HEK293 (cell line): ENCODE results near the gene NEGR1.

Experiments
- CTCF ChIA-PET: fragments of 350-600 bp; formaldehyde crosslinking; extraction: SDS; loops from one replicate; lab custom pipeline; 2021; ENCODE audit warnings: antibody characterized with exemption; lab: Yijun Ruan, JAX
- POLR2A ChIA-PET: fragments of 300-600 bp; formaldehyde crosslinking; extraction: SDS; loops from one replicate; lab custom pipeline; 2020; ENCODE audit warnings: antibody characterized with exemption, inconsistent platforms; lab: Yijun Ruan, JAX
- H3K27ac ChIP-seq: fragments of 200-500 bp; sonication (Bioruptor generic); 2 replicates; pipeline ENCODE4 v1.5.1; 2014; ENCODE audit warnings: low read depth, low read length, control low read depth, inconsistent platforms; ENCODE audit errors: extremely low read depth
- H3K36me3 ChIP-seq, 2 experiments: fragments of 200-500 bp in 1 of 2; sonication (Bioruptor generic) in 1 of 2; 1 replicate in 1 of 2; 2 replicates in 1 of 2; pipeline ENCODE4 v1.5.1; 2014 to 2017; ENCODE audit warnings: inconsistent platforms in 2 of 2, low read length in 2 of 2; ENCODE audit not compliant: control insufficient read depth in 2 of 2, insufficient read depth in 1 of 2
- H3K4me1 ChIP-seq: fragments of 200-500 bp; sonication (Bioruptor generic); 2 replicates; pipeline ENCODE4 v1.5.1; 2014; ENCODE audit warnings: mild to moderate bottlenecking, low read length, inconsistent platforms; ENCODE audit not compliant: control insufficient read depth, insufficient read depth
- H3K4me3 ChIP-seq: 2 replicates; pipeline ENCODE4 v1.5.1; 2011; ENCODE audit warnings: low read depth, mild to moderate bottlenecking, control low read depth, low read length, moderate library complexity
- H3K9me3 ChIP-seq: fragments of 200-500 bp; sonication (Bioruptor generic); 2 replicates; pipeline ENCODE4 v1.5.1; 2014; ENCODE audit warnings: low read depth, low read length, inconsistent platforms; ENCODE audit not compliant: control insufficient read depth, insufficient read depth
- GLIS1 ChIP-seq: fragments of 450-650 bp; formaldehyde crosslinking; IDR thresholded peaks from 2 replicates; pipeline ENCODE4 v1.5.1; 2016; ENCODE audit warnings: missing biosample characterization, missing genetic modification characterization
- MYNN ChIP-seq: fragments of 450-650 bp; formaldehyde crosslinking; IDR thresholded peaks from 2 replicates; pipeline ENCODE4 v1.5.1; 2016; ENCODE audit warnings: missing biosample characterization, missing genetic modification characterization, borderline replicate concordance
- REPIN1 ChIP-seq: fragments of 450-650 bp; formaldehyde crosslinking; IDR thresholded peaks from 2 replicates; pipeline ENCODE4 v1.5.1; 2017; ENCODE audit warnings: missing biosample characterization, missing genetic modification characterization, low read depth
- SP7 ChIP-seq: fragments of 450-650 bp; formaldehyde crosslinking; IDR thresholded peaks from 2 replicates; pipeline ENCODE4 v1.5.1; 2016; ENCODE audit warnings: missing biosample characterization, missing genetic modification characterization
- ZBTB20 ChIP-seq: fragments of 450-650 bp; formaldehyde crosslinking; IDR thresholded peaks from 2 replicates; pipeline ENCODE4 v1.5.1; 2016; ENCODE audit warnings: missing biosample characterization, missing genetic modification characterization
- ZBTB21 ChIP-seq: fragments of 450-650 bp; formaldehyde crosslinking; IDR thresholded peaks from 2 replicates; pipeline ENCODE4 v1.5.1; 2017; ENCODE audit warnings: missing biosample characterization, missing genetic modification characterization
- ZFP37 ChIP-seq: fragments of 450-650 bp; formaldehyde crosslinking; IDR thresholded peaks from 2 replicates; pipeline ENCODE4 v1.5.1; 2016; ENCODE audit warnings: missing biosample characterization, missing genetic modification characterization
- ZNF132 ChIP-seq: fragments of 450-650 bp; formaldehyde crosslinking; IDR thresholded peaks from 2 replicates; pipeline ENCODE4 v1.5.1; 2017; ENCODE audit warnings: missing biosample characterization, missing genetic modification characterization, borderline replicate concordance
- ZNF16 ChIP-seq: fragments of 450-650 bp; formaldehyde crosslinking; IDR thresholded peaks from 2 replicates; pipeline ENCODE4 v1.5.1; 2016; ENCODE audit warnings: low read depth, missing biosample characterization, missing genetic modification characterization
- ZNF175 ChIP-seq: fragments of 450-650 bp; formaldehyde crosslinking; IDR thresholded peaks from 2 replicates; pipeline ENCODE4 v1.5.1; 2016; ENCODE audit warnings: missing biosample characterization, missing genetic modification characterization
- ZNF2 ChIP-seq: fragments of 450-650 bp; formaldehyde crosslinking; IDR thresholded peaks from 2 replicates; pipeline ENCODE4 v1.5.1; 2016; ENCODE audit warnings: missing biosample characterization, missing genetic modification characterization
- ZNF248 ChIP-seq: fragments of 450-650 bp; formaldehyde crosslinking; IDR thresholded peaks from 2 replicates; pipeline ENCODE4 v1.5.1; 2017; ENCODE audit warnings: missing biosample characterization, missing genetic modification characterization
- ZNF292 ChIP-seq: fragments of 450-650 bp; formaldehyde crosslinking; IDR thresholded peaks from 2 replicates; pipeline ENCODE4 v1.5.1; 2016; ENCODE audit warnings: low read depth, missing biosample characterization, missing genetic modification characterization, borderline replicate concordance
- ZNF529 ChIP-seq: fragments of 450-650 bp; formaldehyde crosslinking; IDR thresholded peaks from 2 replicates; pipeline ENCODE4 v1.5.1; 2017; ENCODE audit warnings: missing genetic modification characterization, missing biosample characterization; ENCODE audit not compliant: insufficient replicate concordance
- ZNF623 ChIP-seq: fragments of 450-650 bp; formaldehyde crosslinking; IDR thresholded peaks from 2 replicates; pipeline ENCODE4 v1.5.1; 2016; ENCODE audit warnings: missing biosample characterization, missing genetic modification characterization
- ZNF707 ChIP-seq: fragments of 450-650 bp; formaldehyde crosslinking; IDR thresholded peaks from 2 replicates; pipeline ENCODE4 v1.5.1; 2016; ENCODE audit warnings: missing biosample characterization, missing genetic modification characterization
- ZSCAN30 ChIP-seq: fragments of 450-650 bp; IDR thresholded peaks from 2 replicates; pipeline ENCODE4 v1.5.1; 2018; ENCODE audit warnings: missing biosample characterization, mild to moderate bottlenecking, missing genetic modification characterization, moderate library complexity
- TF ChIP-seq, protein P1 (sequence below): fragments of 450-650 bp; formaldehyde crosslinking; optimal IDR thresholded peaks from 2 replicates; pipeline ENCODE3; 2016; ENCODE audit warnings: missing biosample characterization, mild to moderate bottlenecking, missing genetic modification characterization
- TF ChIP-seq, protein P2 (sequence below): fragments of 450-650 bp; formaldehyde crosslinking; IDR thresholded peaks from 2 replicates; pipeline ENCODE4 v1.5.1; 2016; ENCODE audit warnings: missing biosample characterization, missing genetic modification characterization, borderline replicate concordance
- TF ChIP-seq, protein P3 (sequence below): fragments of 450-650 bp; formaldehyde crosslinking; IDR thresholded peaks from 2 replicates; pipeline ENCODE4 v1.5.1; 2016; ENCODE audit warnings: missing biosample characterization, missing genetic modification characterization
- TF ChIP-seq, protein P4 (sequence below): fragments of 450-650 bp; IDR thresholded peaks from 2 replicates; pipeline ENCODE4 v1.5.1; 2018; ENCODE audit warnings: missing biosample characterization, missing genetic modification characterization

NEGR1 gene

DNA sequence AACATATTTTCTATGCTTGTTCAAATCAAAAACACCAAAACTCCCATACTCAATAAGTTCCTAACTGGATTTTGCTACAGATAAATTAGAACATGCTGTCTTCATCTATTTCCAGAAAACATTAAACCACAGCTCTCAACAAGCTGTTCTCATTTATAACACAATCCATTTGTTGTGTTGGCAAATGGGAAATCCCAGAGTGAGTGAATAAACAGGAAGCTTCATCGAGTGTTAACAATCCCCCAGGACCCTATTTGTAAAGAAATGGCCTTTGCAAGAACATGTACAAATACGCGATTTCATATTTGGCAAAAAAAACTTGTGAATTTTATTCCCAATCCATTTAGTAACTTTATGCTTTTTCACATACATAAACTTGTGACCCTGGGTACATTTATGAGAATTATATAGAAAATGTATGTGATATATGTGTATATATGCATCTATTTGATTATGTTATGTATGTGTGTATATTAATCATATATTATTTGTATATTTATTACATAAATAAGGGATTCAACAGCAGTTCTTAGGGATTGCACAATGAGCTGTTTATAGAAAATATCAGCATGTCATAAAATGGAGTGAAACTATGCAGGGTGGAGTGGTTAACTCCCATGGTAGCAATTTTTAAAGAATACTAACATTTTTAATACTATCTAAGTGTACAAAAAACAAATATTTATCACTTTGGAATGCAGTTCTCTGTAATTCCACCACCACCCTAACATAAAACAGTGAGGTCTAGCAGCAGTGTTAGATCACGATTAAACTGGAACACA is 160.0 kb downstream of the NEGR1 start:
- POLR2A ChIA-PET: no interaction called here
- CTCF ChIA-PET: no interaction called here
- Histone ChIP-seq H3K4me1 (no peaks in the 10 kb centered on the region), H3K27ac (no peak overlapping the region), H3K4me3 (no peak overlapping the region), H3K9me3 (no peaks in the 10 kb centered on the region), H3K36me3 (no peaks in the 10 kb centered on the region)
- TF ChIP-seq ZBTB21 (tag by site-specific recombination) (no peak), ZSCAN30 (no peak), ZBTB20 (no peak), ZNF248 (tag by site-specific recombination) (no peak), ZNF16 (tag by site-specific recombination) (no peak), ZNF292 (tag by site-specific recombination) (no peak)
- TF ChIP-seq, protein P1, sequence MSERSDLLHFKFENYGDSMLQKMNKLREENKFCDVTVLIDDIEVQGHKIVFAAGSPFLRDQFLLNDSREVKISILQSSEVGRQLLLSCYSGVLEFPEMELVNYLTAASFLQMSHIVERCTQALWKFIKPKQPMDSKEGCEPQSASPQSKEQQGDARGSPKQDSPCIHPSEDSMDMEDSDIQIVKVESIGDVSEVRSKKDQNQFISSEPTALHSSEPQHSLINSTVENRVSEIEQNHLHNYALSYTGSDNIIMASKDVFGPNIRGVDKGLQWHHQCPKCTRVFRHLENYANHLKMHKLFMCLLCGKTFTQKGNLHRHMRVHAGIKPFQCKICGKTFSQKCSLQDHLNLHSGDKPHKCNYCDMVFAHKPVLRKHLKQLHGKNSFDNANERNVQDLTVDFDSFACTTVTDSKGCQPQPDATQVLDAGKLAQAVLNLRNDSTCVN: no peak

DNA sequence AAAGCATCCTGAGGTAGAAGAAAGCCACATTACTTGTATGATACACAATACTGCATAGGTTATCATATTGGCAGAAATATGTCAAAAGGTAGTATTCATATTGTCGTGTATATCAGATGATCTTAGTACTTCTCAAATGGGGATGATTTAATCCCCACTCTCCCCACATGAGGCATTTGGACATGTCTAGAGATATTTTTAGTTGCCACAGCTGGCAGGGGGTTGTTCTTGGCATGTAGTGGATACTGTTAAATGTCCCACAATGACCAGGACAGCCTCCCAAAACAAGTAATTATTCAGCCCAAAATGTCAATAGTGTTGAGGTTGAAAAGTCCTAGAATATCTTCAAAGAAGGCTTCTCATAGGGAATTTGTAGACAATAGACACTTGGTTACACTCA is 162.8 kb downstream of the NEGR1 start:
- TF ChIP-seq, protein P2, sequence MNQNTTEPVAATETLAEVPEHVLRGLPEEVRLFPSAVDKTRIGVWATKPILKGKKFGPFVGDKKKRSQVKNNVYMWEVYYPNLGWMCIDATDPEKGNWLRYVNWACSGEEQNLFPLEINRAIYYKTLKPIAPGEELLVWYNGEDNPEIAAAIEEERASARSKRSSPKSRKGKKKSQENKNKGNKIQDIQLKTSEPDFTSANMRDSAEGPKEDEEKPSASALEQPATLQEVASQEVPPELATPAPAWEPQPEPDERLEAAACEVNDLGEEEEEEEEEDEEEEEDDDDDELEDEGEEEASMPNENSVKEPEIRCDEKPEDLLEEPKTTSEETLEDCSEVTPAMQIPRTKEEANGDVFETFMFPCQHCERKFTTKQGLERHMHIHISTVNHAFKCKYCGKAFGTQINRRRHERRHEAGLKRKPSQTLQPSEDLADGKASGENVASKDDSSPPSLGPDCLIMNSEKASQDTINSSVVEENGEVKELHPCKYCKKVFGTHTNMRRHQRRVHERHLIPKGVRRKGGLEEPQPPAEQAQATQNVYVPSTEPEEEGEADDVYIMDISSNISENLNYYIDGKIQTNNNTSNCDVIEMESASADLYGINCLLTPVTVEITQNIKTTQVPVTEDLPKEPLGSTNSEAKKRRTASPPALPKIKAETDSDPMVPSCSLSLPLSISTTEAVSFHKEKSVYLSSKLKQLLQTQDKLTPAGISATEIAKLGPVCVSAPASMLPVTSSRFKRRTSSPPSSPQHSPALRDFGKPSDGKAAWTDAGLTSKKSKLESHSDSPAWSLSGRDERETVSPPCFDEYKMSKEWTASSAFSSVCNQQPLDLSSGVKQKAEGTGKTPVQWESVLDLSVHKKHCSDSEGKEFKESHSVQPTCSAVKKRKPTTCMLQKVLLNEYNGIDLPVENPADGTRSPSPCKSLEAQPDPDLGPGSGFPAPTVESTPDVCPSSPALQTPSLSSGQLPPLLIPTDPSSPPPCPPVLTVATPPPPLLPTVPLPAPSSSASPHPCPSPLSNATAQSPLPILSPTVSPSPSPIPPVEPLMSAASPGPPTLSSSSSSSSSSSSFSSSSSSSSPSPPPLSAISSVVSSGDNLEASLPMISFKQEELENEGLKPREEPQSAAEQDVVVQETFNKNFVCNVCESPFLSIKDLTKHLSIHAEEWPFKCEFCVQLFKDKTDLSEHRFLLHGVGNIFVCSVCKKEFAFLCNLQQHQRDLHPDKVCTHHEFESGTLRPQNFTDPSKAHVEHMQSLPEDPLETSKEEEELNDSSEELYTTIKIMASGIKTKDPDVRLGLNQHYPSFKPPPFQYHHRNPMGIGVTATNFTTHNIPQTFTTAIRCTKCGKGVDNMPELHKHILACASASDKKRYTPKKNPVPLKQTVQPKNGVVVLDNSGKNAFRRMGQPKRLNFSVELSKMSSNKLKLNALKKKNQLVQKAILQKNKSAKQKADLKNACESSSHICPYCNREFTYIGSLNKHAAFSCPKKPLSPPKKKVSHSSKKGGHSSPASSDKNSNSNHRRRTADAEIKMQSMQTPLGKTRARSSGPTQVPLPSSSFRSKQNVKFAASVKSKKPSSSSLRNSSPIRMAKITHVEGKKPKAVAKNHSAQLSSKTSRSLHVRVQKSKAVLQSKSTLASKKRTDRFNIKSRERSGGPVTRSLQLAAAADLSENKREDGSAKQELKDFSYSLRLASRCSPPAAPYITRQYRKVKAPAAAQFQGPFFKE (tag by site-specific recombination): no peak
- TF ChIP-seq ZFP37 (tag by site-specific recombination) (no peak), REPIN1 (tag by site-specific recombination) (no peak), SP7 (tag by site-specific recombination) (no peak), MYNN (tag by site-specific recombination) (no peak), GLIS1 (tag by site-specific recombination) (no peak), ZNF2 (tag by site-specific recombination) (no peak), ZNF623 (tag by site-specific recombination) (no peak), ZNF292 (tag by site-specific recombination) (no peak), ZNF175 (tag by site-specific recombination) (no peak), ZNF132 (tag by site-specific recombination) (no peak), ZNF529 (tag by site-specific recombination) (no peak), ZNF707 (tag by site-specific recombination) (no peak)
- TF ChIP-seq, protein P3, sequence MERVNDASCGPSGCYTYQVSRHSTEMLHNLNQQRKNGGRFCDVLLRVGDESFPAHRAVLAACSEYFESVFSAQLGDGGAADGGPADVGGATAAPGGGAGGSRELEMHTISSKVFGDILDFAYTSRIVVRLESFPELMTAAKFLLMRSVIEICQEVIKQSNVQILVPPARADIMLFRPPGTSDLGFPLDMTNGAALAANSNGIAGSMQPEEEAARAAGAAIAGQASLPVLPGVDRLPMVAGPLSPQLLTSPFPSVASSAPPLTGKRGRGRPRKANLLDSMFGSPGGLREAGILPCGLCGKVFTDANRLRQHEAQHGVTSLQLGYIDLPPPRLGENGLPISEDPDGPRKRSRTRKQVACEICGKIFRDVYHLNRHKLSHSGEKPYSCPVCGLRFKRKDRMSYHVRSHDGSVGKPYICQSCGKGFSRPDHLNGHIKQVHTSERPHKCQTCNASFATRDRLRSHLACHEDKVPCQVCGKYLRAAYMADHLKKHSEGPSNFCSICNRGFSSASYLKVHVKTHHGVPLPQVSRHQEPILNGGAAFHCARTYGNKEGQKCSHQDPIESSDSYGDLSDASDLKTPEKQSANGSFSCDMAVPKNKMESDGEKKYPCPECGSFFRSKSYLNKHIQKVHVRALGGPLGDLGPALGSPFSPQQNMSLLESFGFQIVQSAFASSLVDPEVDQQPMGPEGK (tag by site-specific recombination): no peak
- TF ChIP-seq, protein P4, sequence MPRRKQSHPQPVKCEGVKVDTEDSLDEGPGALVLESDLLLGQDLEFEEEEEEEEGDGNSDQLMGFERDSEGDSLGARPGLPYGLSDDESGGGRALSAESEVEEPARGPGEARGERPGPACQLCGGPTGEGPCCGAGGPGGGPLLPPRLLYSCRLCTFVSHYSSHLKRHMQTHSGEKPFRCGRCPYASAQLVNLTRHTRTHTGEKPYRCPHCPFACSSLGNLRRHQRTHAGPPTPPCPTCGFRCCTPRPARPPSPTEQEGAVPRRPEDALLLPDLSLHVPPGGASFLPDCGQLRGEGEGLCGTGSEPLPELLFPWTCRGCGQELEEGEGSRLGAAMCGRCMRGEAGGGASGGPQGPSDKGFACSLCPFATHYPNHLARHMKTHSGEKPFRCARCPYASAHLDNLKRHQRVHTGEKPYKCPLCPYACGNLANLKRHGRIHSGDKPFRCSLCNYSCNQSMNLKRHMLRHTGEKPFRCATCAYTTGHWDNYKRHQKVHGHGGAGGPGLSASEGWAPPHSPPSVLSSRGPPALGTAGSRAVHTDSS (tag by site-specific recombination): no peak
- Histone ChIP-seq H3K4me3 (no peak overlapping the region), H3K4me1 (no peaks in the 10 kb centered on the region), H3K36me3 (no peaks in the 10 kb centered on the region), H3K27ac (no peak overlapping the region), H3K9me3 (no peaks in the 10 kb centered on the region)
- CTCF ChIA-PET: no interaction called here
- POLR2A ChIA-PET: no interaction called here
